Dermis blood vessel endothelial cell (primary cell): ENCODE results near the gene GBP3. TPM values are rescaled to one million over a fixed set of nuclear protein-coding genes. Genes with fewer than 3 reads are reported as not detected.
"Not testable (repeated sequence)": the region's sequence is repeated elsewhere in the genome, so short reads cannot be mapped to it uniquely, and the experiment has no call there.

ENCODE experiments used
- DNase-seq: peaks from one replicate; pipeline ENCODE4 v3.0.0; 2010
- total RNA-seq: library from RNA; depleted of rRNA; stranded (reverse); fragments of >200 nt; gene quantifications from 2 replicates; pipeline ENCODE4 v1.2.3, GENCODE V29; 2014

The GBP3 gene, protein sequence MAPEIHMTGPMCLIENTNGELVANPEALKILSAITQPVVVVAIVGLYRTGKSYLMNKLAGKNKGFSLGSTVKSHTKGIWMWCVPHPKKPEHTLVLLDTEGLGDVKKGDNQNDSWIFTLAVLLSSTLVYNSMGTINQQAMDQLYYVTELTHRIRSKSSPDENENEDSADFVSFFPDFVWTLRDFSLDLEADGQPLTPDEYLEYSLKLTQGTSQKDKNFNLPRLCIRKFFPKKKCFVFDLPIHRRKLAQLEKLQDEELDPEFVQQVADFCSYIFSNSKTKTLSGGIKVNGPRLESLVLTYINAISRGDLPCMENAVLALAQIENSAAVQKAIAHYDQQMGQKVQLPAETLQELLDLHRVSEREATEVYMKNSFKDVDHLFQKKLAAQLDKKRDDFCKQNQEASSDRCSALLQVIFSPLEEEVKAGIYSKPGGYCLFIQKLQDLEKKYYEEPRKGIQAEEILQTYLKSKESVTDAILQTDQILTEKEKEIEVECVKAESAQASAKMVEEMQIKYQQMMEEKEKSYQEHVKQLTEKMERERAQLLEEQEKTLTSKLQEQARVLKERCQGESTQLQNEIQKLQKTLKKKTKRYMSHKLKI
- 33.4 and 33.6 TPM in 2 replicates for total RNA-seq

DNA sequence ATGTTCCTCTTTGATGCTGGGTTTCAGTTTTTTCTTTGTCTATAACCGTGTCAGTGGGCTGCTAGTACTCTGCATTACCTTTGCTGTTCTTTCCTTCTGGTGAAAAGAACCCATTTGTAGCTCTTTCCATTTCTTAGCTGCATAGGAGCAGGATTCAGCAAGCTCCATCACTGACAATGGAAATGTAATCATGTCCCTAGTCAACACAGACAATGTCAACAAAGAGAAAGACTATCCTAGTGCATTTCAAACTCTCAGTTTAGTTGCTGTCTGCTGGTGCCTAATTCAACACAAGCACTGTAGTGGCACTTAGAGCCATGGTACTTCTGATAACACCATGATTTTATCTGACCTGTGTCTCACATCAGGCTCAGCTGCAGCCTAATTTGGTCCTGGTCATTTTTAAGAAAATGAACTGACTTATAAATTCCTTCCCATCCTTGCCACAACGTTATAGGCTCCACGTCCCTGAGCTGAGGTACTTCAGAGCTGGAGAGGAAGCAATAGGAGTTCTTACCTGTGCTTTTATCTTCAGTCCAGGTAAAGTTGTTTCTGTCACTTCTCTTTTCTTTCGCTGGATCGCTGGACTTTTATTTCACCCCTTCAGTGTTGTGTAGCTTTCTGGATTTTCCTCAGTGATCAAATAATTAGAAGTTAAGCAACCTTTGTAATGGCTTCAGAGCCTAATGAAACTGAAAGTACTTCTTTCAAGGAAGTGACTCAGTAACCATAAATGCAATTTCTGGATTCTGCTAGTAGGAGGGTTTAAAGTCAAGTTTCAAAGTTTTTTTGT lies at the start of gene GBP3:
Gene GBP3, minus strand, starts transcription at position 700 of the 793 bp plus-strand sequence. CDS start 2,145 bp downstream, outside the sequence.
- peak; percentile 69 for DNase-seq

- DNase-seq = peak; percentile 10
These were observed 47.8 kb upstream of the GBP3 start for GRCh38 chr1:89070509-89070908.

- peak; percentile 7 for DNase-seq
These were observed 47.3 kb upstream of the GBP3 start for GRCh38 chr1:89069951-89070350.

GRCh38 chr1:89068291-89068690 lies 45.6 kb upstream of the GBP3 start:
- no peak for DNase-seq

- peak; percentile 82 for DNase-seq
These were observed 42.6 kb upstream of the GBP3 start, which contains the start of gene GBP1 for GRCh38 chr1:89065079-89065868. GBP1 (minus strand) TSS chr1:89065208; CDS start chr1:89063234, 1,974 bp downstream.

- DNase-seq = peak; percentile 31
These were observed 42.0 kb upstream of the GBP3 start for GRCh38 chr1:89064632-89065031.

DNA sequence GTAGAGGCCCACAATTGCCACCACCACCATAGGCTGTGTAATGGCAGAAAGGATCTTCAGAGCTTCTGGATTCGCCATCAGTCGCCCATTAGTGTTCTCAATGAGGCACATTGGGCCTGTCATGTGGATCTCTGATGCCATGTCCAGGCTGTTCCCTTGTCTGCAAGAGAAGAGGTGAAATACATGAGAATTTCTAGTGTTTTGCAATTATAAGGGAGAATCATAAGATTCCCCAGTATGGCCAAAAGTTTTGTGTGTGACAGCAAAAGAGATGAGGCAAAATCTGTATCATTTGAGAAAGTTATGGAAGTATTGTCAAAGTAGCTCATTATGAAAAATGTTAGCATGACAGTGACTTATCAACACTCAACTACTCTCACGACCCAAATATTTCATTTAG lies 40.4 kb upstream of the GBP3 start:
- DNase-seq = no peak

DNA sequence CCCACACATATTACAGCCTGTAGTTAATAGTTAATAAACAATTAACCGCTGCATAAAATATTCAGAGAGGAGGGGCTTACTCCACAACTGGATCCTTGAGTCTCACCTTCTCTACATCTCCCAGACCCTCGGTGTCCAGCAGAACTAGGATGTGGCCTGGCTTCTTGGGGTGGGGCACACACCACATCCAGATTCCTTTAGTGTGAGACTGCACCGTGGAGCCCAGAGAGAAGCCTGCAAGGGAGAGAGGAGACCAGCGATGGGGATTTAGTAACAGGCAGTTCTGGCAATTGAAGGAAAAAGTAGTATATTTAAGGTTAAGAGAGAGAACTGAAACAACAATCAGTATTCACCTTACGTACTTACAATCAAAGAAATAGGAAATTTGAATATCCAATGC lies 37.4 kb upstream of the GBP3 start:
- DNase-seq = no peak

GRCh38 chr1:89051955-89052312 lies 29.3 kb upstream of the GBP3 start:
- DNase-seq = no peak

- no peak for DNase-seq
These were observed 28.8 kb upstream of the GBP3 start for GRCh38 chr1:89051300-89051954.

GRCh38 chr1:89050649-89051033 lies 28.0 kb upstream of the GBP3 start:
- DNase-seq = no peak

- DNase-seq = not testable (repeated sequence)
These were observed 27.4 kb upstream of the GBP3 start for GRCh38 chr1:89049901-89050648.

DNA sequence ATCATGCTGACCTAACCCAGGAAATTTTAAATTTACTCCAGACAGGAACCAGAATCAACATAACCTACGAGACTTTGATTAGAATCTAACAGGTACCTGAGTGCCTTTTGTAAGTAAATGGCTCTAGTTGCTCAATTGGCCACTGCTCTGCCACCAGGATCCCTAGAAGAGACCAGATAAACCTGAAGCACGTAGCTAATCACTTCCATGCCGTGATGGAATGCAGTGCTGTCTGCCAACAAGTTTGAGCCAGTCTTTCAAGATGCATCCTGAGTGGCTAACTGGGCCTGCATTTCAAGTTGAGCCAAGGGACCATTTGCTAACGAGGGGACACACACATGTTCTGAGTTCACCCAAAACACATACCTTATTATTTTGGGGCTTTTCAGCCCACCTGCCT lies 26.5 kb upstream of the GBP3 start:
- DNase-seq = not testable (repeated sequence)

- DNase-seq = peak; percentile 30
These were observed 25.1 kb upstream of the GBP3 start for GRCh38 chr1:89047734-89048133.

- not testable (repeated sequence) for DNase-seq
These were observed 23.9 kb upstream of the GBP3 start for GRCh38 chr1:89046318-89047183.

DNA sequence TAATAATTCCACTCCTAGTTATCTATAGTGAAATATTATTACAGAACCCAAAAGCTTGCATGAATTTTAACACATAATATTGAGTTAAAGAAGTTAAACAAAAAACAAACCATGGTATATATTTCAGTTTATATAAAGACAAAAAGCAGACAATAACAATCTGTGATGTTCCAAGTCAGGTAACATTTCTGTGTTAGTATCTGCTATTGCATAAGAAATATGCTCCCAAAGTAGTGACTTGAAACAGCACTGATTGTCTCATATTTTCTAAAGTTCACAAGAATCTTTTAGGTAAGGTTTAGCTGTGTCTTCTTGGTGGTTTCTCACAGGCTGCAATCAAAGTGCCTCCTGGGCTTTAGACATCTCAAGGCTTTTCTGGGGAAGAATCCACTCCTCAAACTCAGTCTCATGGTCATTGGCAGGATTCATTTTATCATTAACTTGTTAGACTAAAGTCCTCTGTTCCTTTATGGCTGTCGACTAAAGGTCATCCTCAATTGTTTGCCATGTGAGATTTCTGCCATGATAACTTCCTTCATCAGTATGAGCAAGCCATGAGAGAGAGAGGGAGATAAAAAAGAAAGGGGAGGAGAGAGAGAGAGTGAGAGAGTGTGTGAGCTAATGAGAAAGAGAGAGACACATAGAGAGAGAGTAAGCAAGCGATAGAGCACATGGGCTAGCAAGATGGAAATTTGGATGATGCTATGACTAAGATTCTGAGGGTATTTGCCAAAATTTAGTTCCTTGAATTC lies 22.5 kb upstream of the GBP3 start:
- no peak for DNase-seq

- no peak for DNase-seq
These were observed 21.3 kb upstream of the GBP3 start for GRCh38 chr1:89043940-89044339.

- DNase-seq = no peak
These were observed 19.8 kb upstream of the GBP3 start for GRCh38 chr1:89042491-89042890.

GRCh38 chr1:89041721-89042120 lies 19.1 kb upstream of the GBP3 start:
- DNase-seq = no peak
